Activated CD8-positive, alpha-beta memory T cell treated with anti-CD3 and anti-CD28 coated beads, Interleukin-2, amount 50 U/mL, for 4 hours (primary cell): ENCODE data around the gene NDUFB6.
"Not testable (repeated sequence)": the region's sequence is repeated elsewhere in the genome, so short reads cannot be mapped to it uniquely, and the experiment has no call there.

Experiments used
- DNase-seq: peaks from one replicate; pipeline ENCODE4 v3.0.0-alpha.2; 2020

Gene NDUFB6

DNA sequence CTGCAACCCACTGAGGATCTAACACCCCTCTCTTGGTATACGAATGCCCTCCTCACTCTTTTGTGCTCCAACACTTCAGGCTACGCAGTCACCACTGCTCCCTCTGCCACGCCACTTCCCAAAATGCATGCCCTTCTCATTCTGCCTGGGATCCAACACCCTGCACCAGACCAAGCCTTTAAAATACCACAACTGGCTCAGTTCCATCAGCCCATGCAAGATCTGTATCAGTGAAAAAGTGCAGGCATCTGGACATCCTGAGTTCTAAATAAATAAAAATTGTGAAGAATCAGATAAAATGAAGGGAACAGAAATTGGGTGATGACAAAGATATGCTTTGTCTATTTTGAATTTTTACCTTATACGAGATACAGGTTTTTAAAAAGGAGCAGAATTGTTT lies 2.7 kb downstream of the NDUFB6 start:
- no peak for DNase-seq

DNA sequence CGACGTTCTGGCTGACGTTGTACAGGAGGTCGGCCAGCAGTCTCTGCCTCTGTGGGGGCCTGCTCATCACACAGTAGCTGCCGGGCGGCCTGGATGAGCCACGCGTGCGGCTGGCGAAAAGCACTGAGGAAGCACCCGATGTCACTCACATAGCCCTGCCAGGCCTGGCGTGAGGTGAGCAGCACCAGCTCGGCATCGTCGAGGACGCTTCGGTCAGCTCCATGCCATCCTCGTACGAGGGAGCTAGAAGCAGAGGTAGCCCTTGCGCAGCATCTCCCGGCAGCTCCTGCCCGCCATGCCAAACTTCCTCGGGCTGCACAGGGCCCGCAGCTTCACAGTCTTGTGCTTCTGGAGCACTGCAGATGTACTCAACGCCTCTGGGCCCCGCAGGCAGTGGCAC lies 6.2 kb downstream of the NDUFB6 start:
- no peak for DNase-seq

DNA sequence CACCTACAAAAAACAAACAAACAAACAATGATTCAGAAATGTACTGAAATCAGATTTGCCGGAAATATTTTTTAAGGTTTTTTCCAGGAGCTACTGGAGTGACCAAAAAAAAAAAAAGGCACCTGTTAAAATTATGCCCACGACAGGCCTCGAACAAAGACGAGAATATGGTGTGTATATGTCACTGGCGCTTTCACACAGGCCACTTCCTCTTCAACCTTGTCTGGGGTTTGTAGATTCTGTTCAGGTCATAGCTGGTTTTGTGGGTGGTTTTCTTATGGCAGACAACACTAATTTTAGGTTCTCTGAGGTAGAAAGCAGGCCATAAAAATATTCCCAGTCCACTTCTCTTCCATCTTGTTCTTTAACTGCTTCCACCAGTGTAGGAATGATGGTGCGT lies 7.0 kb downstream of the NDUFB6 start:
- DNase-seq = no peak

DNA sequence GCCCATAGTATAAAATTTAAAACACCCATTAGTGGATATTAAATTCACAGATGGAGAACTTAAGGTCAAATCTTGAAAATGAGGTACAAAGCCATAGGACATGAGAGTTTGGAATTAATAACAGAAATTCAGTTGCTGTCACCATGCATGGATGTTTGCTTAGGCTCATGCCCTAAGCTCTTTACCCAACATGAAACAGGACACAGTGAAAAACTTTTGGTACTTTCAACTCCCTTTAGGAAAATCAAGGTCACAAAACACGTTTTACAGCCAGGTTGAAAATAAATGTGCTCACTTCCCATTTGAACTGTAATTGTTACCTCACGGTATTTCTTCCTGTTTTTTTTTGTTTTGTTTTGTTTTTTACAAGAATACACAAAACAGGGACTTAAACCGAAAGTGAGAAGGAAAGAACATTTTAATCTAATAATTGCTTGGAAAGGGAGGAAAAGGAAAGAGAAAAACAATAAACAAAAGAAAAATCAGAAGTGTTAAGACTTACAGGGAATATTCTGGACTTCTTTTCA lies 14.5 kb downstream of the NDUFB6 start:
- no peak for DNase-seq

DNA sequence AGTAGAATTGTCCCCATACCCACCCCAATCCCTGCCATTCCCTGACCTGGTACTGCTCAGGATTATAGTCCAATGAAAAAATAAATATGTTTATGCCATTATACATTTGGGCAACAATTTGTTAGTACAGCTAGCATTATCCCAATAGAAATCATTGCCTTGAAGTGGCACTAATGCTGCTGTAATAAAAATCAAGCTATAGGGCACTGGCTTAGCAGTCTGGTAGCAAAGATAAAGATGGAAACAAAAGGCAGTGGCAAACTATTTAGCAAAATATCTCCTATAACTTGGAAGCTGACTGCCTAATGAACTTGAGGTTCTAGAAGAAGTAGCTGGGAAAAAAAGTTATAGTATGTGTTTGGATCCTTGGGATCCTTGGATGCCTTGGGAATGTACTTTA lies 18.4 kb downstream of the NDUFB6 start:
- no peak for DNase-seq

DNA sequence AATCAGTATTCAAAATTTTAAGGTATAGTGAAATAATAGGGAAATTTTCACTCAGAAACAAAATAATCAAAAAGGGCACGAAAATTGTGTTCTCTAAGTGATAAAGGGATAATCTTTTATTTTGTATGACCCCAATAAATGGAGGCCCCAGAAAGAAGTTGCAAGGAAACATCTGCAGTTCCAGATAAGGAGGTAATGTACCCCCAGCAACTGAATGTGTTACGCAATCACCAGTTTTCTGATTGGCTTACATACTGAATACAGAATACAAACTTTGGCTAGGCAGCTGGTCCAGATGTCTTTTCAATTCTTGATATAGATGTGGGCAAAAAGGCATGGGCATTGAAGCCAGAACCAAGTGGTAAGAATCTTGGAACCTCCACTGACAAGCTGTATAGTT lies 18.9 kb downstream of the NDUFB6 start:
- no peak for DNase-seq

DNA sequence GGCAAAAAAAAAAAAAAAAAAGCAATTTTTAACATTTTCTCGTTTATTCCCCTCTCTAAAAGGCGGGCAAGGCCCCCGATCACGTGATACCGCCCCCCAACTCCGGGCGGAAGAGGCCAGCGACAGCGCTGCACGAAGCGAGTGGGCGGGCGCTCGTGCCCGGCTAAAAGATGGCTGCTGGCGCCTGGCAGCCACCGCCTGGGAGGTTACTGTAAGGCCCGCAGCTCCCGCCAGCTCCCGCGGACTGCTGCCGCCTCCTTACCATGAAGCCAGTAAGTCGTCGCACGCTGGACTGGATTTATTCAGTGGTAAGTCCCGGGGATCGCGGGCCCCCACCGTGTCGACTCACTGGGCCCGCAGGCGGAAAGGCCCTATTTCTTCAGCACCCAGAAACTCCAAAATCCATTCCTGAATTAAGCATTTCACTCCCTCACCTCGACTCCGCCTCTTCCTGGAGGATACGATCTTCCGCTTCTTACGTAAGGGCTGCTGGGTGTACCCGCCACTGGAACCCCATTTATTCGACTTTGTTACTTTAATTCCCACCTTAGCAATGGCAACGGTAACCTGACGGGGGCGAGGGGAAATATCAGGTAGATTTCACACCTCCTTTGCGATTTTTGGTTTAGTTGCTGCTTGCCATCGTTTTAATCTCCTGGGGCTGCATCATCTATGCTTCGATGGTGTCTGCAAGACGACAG lies 20.6 kb downstream of the NDUFB6 start, which contains the start of the genes SMIM27 and TOPORS:
Gene SMIM27, plus strand, starts transcription at position 156 of the 701 bp plus-strand sequence. Its CDS starts 108 bp downstream, at position 264.
Gene TOPORS, minus strand, starts transcription at position 415 of the 701 bp plus-strand sequence. Its CDS starts 150 bp downstream, at position 265.
- DNase-seq = peak; percentile 95

DNA sequence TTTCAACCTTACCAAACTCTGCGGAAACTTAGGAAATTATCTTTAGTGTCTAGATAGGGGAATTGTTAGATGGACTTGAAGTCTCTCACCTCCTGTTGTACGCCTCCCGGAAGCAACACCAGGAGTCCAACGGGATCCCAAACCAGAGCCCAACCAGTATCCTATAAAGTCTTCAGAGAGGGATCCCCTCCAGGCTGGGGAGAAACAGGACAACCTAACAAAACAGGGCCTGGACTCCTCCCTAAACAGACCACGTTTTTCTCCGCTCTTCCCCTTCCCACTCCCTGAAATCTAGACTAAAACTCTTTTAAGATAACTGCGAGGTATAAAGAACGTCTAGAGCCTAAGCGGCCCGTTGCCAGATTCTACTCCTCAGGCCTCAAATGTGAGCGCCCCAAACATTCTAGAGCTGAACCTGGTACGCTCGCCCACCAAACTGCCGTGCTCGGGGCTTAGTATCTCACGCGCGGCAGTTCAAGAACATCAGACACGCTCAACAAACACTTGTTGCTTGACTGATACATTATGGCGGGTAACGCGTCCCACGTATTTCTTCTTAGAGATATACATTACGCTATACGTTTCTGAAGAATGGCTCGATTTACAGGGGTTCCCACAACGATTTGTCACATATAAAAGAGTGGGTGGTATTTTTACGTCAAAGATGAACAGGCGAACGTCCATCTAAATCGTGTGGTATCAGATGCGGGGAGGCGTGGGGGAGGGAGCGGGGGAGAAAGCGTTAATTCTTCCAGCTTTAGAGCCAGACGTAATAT lies 21.5 kb downstream of the NDUFB6 start:
- peak; percentile 35 for DNase-seq

DNA sequence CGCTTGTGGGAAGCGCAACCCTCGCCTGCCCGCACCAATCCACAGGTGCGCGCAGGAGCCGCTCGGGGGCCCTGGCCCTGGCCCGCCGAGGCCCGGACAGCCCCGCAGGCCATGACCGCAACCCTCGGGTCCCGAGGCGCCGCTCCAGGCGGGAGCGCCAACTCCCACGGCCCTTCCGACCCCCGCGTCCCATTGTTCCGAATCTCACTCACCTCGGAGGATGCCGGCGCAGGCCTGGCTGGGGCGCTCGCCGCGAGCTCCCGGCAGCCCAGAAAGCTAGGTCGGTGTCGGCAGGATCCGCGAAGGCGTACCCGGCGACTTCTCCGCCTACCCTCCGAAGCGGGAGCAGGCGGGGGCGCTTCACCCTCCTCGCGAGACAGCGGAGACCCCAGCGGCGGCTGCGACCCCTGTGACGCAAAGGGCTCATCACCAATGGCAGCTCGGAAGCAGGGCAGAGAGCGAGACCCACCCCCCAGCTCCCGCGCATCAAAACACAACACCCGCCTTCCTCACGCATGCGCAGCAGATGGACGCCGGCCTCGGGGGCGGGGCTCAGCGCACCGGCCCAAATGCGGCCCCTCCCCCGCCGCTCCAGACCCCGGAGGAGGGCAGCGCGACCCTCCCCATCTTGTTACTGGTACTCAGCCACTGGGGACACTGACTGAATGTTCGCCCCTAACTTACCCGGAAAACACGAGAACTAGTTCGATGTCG lies 22.2 kb downstream of the NDUFB6 start:
- peak; percentile 96 for DNase-seq

DNA sequence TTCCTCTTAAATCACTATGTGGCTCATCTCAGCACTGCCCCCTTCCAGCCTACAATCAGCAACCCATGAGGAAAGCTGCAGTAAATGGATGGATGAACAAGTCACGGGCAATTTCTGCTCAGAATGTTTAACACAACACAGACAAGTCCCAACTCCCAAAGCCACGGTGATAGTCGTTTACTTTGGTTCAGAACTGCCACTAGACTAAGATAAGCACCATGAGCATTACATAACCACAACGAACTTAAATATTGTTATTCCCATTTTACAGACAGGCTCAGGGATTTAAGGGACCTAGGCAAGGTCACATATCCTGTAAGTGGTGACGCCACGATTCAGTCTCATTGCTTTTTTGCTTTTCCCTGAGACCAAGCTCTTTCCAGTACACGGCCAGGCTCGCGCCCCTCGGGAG lies 22.8 kb downstream of the NDUFB6 start:
- DNase-seq = no peak

DNA sequence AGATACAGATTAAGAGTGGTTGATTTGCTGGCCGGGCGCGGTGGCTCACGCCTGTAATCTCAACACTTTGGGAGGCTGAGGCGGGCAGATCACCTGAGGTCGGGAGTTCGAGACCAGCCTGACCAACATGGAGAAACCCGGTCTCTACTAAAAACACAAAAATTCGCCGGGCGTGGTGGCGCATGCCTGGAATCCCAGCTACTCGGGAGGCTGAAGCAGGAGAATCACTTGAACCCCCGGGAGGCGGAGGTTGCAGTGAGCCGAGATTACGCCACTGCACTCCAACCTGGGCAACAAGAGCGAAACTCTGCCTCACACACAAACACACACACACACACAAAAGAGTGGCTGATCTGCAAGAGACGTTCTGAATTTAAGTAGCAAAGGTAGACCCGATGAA lies 24.7 kb downstream of the NDUFB6 start:
- DNase-seq = not testable (repeated sequence)

DNA sequence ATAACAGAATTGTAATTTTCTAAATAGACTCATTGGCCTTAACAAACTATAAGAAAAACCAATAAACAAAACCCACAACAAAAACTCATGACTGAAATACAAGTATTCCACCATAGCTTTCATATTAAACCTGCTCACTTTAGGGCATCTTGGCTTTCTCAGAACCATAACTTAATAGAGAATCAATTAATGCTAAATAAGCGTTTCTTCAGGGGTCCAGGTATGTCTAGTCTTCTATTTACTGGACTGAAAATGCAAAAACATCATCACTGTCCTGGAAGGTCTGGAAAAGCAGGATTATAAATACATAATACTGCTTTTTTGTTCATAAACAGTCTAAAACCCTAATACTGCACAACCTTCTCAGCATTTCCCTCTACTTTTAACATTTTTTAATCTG lies 27.1 kb downstream of the NDUFB6 start:
- no peak for DNase-seq

DNA sequence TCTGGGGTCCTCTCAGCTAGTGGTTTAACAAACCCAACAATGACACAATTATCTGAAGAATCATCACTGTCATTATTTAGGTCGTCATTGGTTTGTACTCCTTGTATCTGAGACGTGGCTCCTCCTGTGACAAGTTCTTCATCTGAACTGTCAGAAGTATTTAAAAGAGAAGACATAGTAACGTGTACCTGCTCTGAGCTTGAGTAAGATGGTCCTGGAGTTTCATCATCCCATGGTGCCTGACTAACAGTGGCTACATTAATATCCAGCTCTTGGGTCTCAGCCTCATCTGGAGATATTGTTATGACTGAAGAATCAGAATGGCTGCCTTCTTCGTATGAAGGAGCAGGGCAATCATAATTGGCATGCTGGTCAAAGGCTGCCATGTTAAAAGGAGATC lies 29.9 kb downstream of the NDUFB6 start:
- DNase-seq = no peak

DNA sequence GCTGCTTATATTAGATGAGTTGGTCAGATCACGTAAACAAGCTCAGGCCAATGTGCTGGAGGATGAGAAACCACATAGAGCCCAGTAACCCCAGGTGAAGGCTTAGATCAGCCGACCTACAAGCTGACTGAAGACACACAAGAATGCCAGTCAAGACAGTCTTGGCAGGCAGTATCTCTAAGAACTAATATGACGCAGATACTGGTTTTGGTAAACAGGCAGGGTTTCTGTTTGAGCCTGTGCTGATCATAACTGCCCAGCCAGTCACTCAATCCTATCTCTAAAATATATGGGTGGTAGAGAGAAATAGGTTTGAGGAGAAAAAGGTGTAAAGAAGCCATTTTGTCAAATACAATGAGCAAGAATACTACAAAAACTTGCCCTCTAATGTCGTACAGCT lies 39.1 kb downstream of the NDUFB6 start:
- no peak for DNase-seq

DNA sequence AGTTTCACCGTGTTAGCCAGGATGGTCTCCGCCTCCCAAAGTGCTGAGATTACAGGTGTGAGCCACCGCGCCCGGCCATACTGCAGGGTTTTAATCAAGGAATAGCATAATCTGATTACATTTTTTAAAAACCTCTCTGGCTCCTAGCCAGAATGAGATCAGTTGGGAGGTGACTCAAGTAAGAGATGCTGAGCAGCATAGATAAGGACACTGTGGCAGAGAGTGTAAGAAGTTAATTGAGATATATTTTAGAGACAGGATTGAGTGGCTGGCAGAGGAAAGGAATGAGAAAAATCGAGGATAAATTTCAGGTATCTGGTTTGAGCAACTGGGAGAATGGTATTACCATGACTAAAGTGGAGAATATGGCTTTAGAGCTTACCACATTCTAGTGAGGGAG lies 39.6 kb downstream of the NDUFB6 start:
- no peak for DNase-seq

DNA sequence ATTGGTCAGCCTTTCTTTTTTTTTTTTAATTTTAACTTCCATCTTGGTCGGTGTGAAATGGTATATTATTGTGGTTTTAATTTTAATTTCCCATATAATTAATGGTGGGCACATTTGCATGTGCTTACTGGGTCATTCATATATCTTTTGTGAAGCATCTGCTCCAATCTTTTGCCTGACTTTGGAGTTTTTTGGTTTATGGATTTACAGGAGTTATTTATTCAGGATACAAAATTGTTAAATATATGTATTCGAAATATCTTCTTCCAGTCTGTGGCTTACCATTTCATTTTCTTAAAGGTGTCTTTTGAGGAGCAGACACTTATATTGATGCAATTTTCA lies 46.3 kb downstream of the NDUFB6 start:
- DNase-seq = no peak

DNA sequence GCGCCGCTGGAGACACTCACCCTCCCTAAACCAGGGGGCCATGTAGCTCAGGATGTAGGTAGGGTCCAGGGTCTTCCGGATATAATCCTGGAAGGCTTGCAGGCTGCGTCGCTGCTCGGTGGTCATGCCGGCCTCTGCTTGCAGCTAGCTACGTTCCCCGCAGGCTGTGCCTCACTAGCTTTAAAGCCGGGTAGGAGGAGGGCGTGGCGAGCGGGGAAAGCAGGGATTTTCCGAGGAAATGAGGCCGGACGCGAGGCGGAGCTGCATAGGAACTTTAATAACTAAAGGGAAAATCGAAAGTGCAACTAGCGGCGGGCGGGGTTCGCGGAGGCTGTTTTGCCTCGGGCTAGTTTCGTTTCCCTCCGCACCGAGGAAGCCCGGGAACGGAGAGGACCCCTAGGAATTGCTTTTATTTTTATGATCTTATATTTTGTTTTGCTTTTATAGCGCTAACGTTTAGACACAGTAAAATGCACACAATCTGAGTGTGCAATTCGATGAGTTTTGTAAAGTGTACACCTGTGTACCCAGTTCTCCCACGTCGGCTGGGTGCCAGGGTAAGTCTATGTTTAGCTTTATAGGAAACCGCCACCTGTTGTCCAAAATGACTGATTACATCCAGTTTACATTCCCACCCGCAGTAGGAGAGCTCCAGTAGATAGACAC lies 46.8 kb downstream of the NDUFB6 start, which contains the start of gene RIGI:
Gene RIGI, minus strand, starts transcription at position 156 of the 666 bp plus-strand sequence. Its CDS starts 30 bp downstream, at position 126.
- peak; percentile 80 for DNase-seq

DNA sequence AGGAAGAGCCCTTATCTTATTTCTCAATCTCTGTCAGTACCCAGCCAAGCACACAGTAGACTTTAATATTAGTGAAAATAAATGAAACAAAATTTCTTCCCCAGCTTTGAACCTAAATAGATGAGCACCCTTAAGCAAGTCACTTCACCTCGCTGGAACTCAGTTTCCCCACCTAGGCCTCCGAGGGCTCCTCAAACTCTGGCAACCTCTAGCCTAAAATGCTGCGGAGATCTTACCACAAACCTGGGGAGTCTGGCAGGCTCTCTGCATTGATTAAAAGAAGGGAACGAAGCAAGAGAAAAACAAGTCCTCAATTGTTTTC lies 47.3 kb downstream of the NDUFB6 start:
- DNase-seq = no peak

DNA sequence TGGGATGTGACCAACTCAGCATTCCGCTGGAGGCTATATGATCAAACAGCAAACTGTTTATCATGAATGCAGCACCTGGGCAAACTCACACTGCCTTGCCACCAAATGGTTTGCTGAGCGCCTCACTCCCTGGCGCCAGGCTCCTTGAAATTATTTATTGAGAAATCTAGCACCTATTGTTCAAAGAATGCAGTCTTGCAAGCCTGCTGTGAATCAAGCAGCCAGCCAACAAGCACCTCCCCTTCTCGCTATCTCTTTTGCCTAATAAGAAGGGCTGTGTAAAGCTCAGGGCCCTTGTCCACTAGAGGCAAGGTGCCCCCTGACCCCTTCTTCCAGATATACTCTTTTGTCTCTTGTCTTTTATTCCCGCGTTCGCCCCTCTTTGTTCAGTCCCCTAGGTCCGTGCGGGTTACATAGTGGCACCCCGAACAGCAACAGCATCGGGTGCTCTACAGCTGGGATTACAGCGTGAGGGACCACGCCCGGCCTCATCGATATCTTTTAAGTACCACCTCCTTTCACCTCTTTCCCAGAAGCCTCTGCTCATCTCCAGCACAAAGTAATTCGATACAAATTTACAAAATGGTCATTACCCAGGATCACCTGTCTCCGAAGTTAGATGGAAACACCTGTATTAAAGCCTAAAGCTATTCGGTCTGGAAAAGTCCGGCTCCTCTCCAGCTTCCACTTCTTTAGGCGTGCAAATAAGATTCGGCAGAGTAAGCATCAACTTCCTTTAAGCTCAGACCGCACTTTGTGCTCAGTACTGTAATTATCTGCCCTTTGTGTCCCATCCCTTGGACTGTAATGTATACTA lies 47.9 kb downstream of the NDUFB6 start:
- no peak for DNase-seq

DNA sequence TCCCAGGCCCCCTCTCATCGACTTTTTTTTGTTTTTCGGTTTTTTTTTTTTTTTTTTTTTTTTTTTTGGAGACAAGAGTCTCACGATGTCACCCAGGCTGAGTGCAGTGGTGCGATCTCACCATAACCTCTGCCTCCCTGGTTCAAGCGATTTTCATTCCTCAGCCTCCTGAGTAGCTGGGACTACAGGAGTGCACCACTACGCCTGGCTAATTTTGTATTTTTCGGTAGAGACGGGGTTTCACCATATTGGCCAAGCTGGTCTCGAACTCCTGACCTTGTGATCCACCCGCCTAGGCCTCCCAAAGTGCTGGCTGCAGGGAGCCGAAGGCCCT lies 48.4 kb downstream of the NDUFB6 start:
- DNase-seq = not testable (repeated sequence)

DNA sequence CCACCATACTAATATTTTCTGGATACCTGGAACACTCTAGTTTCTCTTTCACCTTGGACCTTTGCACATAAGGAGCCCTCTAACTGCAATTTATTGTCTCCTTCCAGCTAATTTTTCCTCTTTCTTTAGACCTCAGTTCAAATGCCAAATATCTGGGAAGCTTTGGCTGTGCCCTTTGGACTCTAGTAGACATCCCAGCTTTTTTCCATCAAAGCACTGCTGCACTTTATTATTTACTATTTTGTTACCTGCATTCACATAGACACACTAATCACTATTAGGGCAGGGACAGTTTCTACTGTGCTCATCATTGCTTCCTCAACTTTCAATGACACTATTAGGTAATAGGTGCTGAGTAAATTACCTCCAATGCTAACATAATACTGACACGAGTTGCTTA lies 49.0 kb downstream of the NDUFB6 start:
- DNase-seq = no peak

DNA sequence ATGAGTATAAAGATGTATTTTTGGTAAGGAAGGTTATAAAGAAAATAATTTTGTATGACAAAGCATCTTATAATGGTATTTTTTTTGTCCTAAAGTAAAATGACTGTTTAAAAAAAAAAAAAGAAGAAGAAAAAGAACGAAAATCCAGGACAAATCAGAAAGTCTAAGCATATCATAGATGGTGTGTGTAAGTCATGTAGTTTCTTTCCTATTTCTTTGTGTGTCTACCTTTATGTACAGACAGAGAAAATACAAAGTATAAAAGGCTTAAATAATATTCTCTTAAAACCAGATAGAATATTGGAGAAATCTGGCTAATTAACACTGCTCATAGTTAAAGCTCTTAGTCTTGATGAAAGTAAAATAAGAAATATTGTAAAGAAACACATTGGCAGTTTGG lies 54.7 kb downstream of the NDUFB6 start:
- no peak for DNase-seq
